ENCODE data around the gene SLC9A9.

The SLC9A9 gene

DNA sequence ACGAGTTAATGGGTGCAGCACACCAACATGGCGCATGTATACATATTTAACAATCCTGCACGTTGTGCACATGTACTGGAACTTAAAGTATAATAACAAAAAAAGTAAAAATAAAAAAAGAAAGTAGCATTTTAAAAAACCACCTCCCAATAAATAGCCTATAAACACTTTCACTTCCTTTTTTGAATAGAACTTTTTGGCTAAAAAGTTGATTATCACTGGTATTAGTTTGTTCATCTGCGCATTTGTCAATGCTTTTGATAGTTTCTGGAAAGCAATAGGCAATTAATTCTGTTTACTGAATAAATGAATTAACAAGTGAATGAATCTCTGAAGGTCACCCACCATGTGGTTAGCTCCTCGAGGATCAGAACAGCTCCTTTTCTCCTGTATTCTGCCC, 179.9 kb downstream of the SLC9A9 start:
- peak overlapping the region; percentile 96 for H3K27ac Mint-ChIP-seq
- peaks cover 35 to 64% of the 10 kb centered on the region in 2 donors for H3K4me1 Mint-ChIP-seq
- H3K27me3 Mint-ChIP-seq = no peaks in the 10 kb centered on the region
- H3K4me3 Mint-ChIP-seq = peak overlapping the region; percentile 76 to 81
- no peak for ATAC-seq (replicated peaks)
- no peaks in the 10 kb centered on the region for H3K9me3 Mint-ChIP-seq
- H3K36me3 Mint-ChIP-seq = peaks cover 3 to 15% of the 10 kb centered on the region in 2 donors
- no peak for DNase-seq

DNA sequence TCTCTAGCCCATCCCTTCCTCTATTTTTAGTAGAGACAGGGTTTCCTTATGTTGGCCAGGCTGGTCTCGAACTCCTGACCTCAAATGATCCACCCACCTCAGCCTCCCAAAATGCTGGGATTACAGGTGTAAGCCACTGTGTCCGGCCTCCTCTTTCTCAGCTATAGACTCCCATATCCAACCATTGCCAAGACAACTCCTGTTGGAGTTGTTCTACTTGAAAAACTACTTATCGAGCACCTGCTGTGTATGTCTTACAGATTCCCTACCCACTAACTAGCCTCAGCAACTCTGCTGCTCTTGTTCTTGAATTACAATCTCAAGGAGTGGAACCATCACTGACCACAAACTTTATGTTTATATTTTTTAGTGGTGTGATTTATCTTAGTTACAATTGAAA, 186.6 kb downstream of the SLC9A9 start:
- Mint-ChIP-seq H3K27ac (no peak overlapping the region), H3K4me3 (no peak overlapping the region), H3K9me3 (no peaks in the 10 kb centered on the region), H3K27me3 (no peaks in the 10 kb centered on the region), H3K36me3 (peaks cover 3 to 16% of the 10 kb centered on the region in 2 donors), H3K4me1 (peaks cover 10 to 11% of the 10 kb centered on the region in 2 donors)
- no peak for DNase-seq
- no peak for ATAC-seq (replicated peaks)

DNA sequence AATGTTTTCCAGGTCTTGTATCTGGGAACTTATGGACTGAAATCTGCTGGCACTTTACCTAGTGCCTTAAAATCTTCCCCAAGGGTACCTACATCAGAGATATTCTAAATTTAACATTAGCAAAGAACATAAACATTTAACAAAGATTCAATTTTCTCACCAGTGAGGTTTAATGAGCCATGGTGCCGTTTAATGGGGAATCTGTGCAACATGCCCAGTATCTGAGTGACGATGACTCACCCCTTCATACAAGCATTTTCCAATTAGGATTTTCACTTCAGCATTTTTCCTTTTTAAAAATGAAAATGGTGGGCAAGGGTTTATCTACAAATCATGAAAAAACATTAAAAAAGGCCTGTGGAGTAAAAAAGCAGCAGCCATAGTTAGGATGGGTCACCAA, 189.4 kb downstream of the SLC9A9 start:
- no peak for DNase-seq
- Mint-ChIP-seq H3K27me3 (no peaks in the 10 kb centered on the region), H3K27ac (no peak overlapping the region), H3K4me1 (peaks cover 0 to 5% of the 10 kb centered on the region in 2 donors), H3K36me3 (peaks cover 0 to 4% of the 10 kb centered on the region in 2 donors), H3K9me3 (no peaks in the 10 kb centered on the region), H3K4me3 (no peak overlapping the region)
- no peak for ATAC-seq (replicated peaks)

DNA sequence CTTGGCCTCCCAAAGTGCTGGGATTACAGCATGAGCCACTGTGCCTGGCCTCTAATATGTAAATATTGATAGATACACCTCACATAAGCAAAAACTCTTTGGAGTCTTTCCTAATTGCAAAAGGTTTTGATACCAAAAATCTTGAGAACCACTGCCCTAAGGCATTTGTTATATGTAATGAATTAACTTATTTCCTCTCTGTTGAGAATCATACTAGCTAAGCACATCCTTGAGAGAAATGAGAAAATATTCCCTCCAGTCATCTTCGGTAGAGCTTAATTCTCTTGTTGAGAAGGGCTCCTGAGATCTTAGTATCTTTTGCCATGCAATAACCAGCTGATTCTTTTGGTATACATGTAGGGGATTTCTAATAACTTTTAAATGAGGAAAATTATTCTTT, 190.2 kb downstream of the SLC9A9 start:
- DNase-seq (no peak), ATAC-seq (replicated peaks) (no peak)
- no peak overlapping the region for H3K4me3 Mint-ChIP-seq
- H3K9me3 Mint-ChIP-seq = no peaks in the 10 kb centered on the region
- no peaks in the 10 kb centered on the region for H3K36me3 Mint-ChIP-seq
- no peaks in the 10 kb centered on the region for H3K27me3 Mint-ChIP-seq
- no peak overlapping the region for H3K27ac Mint-ChIP-seq
- H3K4me1 Mint-ChIP-seq = peaks cover 0 to 5% of the 10 kb centered on the region in 2 donors

DNA sequence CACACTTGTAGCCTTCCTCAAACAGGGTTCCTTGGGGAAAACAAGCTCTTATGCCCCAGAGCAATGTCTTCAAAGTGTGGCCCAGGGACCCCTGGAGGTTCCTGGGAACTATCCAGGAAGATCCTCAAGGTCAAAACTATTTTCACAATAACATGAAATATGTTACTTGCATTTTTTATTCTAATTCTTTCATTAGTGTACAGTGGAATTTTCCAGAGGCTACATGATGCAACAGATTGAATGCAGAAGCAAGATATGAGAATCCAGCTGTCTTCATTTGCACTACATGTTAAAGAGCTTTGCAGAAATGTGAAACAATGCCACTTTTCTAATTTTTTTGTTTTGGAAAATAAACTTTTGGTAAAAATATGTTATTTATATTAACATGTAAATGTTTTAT, 190.9 kb downstream of the SLC9A9 start:
- no peaks in the 10 kb centered on the region for H3K9me3 Mint-ChIP-seq
- H3K27ac Mint-ChIP-seq = no peak overlapping the region
- H3K4me3 Mint-ChIP-seq = no peak overlapping the region
- H3K36me3 Mint-ChIP-seq = no peaks in the 10 kb centered on the region
- no peaks in the 10 kb centered on the region for H3K27me3 Mint-ChIP-seq
- H3K4me1 Mint-ChIP-seq = peaks cover 0 to 5% of the 10 kb centered on the region in 2 donors
- DNase-seq = no peak
- ATAC-seq (replicated peaks) = no peak

DNA sequence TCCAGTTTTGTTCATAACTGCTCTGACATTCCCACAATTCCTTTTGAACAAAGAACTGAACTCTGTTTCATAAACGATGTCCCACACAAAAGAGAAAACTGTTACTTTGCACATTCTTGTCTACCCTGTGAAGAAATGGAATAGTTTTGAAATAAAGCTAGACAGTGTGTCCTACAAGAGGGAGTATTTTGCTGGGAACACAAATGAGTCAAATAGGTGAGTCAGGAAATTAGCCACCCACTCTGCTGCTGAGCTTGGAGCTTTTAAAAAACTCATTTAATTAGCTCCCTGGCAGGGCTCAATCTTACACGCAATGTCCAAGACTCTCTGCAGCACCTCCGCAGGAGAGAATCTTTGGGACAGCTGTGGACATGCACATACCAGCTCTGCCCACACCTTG, 193.4 kb downstream of the SLC9A9 start:
- H3K27me3 Mint-ChIP-seq = no peaks in the 10 kb centered on the region
- H3K9me3 Mint-ChIP-seq = peaks cover 0 to under 1% of the 10 kb centered on the region in 2 donors
- H3K27ac Mint-ChIP-seq = no peak overlapping the region
- ATAC-seq (replicated peaks) = no peak
- peaks cover 3 to 4% of the 10 kb centered on the region in 2 donors for H3K36me3 Mint-ChIP-seq
- no peak for DNase-seq
- H3K4me3 Mint-ChIP-seq = no peak overlapping the region
- H3K4me1 Mint-ChIP-seq = peaks cover 2 to 5% of the 10 kb centered on the region in 2 donors

DNA sequence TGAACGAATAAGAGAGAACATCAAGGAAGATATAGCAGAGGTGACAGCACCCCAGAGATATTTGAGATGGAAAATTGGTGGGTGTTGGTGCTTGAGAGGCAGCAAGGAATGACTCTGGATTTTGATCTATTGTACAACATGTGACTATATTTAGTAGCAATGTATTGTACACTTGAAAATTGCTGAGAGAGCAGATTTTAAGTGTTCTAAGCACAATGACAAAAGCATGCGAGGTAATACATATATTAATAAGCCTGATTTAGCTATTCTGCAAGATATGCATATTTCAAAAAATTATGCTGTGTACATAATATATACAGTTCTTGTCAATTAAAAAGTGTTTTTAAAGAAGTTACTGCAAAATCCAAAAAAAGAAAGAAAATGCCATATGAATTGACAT, 194.3 kb downstream of the SLC9A9 start:
- no peak overlapping the region for H3K27ac Mint-ChIP-seq
- peaks cover 6 to 7% of the 10 kb centered on the region in 2 donors for H3K36me3 Mint-ChIP-seq
- ATAC-seq (replicated peaks) = no peak
- peaks cover 2 to 9% of the 10 kb centered on the region in 2 donors for H3K4me1 Mint-ChIP-seq
- DNase-seq = no peak
- H3K9me3 Mint-ChIP-seq = peaks cover 0 to 1% of the 10 kb centered on the region in 2 donors
- no peaks in the 10 kb centered on the region for H3K27me3 Mint-ChIP-seq
- H3K4me3 Mint-ChIP-seq = no peak overlapping the region

DNA sequence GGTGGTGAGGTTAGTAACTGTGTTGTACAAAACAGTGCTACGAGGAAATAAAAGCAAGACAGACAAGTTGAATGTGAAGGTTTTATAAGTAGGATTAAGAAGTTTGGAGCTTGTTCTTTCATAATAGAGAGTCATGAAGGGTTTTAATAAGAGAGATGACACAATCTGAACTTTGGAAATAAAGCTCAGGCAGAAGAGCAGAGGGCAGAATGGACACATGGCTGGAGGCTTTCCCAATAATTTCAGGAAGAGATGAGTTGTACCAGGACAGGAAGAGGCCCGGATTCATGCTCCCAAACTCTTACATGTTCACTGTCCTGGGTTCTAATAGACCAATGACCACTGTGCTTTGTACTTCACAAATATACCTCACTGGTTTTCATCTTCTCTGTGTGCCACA, 194.8 kb downstream of the SLC9A9 start:
- peaks cover 2 to 9% of the 10 kb centered on the region in 2 donors for H3K4me1 Mint-ChIP-seq
- H3K4me3 Mint-ChIP-seq = no peak overlapping the region
- no peak overlapping the region for H3K27ac Mint-ChIP-seq
- ATAC-seq (replicated peaks) = no peak
- H3K27me3 Mint-ChIP-seq = no peaks in the 10 kb centered on the region
- peaks cover 0 to 1% of the 10 kb centered on the region in 2 donors for H3K9me3 Mint-ChIP-seq
- H3K36me3 Mint-ChIP-seq = peaks cover 6 to 7% of the 10 kb centered on the region in 2 donors
- DNase-seq = no peak

DNA sequence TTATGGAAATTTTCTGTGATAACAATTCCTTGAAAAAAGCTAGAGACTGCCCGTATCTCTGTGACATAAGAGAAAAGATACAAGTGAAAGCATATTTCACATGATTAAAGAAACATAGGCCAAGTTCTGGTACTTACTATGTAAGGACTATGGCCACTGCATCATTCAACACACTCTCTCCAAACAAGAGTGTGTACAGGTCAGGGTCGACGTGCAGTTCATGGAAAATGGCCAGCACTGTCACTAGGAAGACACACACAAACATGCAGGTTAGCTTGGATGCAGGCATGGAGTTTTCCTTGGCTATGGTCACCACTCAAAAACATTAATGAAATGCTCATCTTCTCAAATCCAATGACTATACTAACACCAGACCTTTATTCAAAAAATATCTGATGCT, 196.2 kb downstream of the SLC9A9 start:
- Mint-ChIP-seq H3K9me3 (peaks cover 0 to 1% of the 10 kb centered on the region in 2 donors), H3K36me3 (peaks cover 6 to 7% of the 10 kb centered on the region in 2 donors), H3K4me1 (peaks cover 2 to 9% of the 10 kb centered on the region in 2 donors), H3K27me3 (no peaks in the 10 kb centered on the region), H3K27ac (no peak overlapping the region), H3K4me3 (no peak overlapping the region)
- DNase-seq = no peak
- no peak for ATAC-seq (replicated peaks)

DNA sequence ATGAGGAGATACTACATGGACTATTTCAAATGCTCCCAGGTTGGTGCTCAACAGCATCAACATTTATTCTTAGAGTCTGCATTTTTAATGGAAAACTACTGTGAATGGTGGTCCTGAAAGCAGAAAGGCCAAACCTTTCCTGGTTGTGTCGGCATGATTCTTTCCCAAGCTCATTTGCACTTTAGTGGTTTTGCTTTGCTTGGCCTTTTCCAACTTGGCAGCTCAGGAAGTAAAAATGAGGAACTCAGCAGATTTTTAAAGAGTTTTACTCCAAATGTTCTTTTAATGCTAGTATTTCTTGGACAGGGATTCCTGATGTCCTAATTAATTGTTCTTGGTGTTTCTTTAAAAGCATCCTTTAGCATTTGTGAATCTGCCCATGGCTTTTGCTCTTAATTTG, 197.4 kb downstream of the SLC9A9 start:
- ATAC-seq (replicated peaks) (no peak), DNase-seq (no peak)
- H3K36me3 Mint-ChIP-seq = peaks cover 6 to 7% of the 10 kb centered on the region in 2 donors
- H3K4me3 Mint-ChIP-seq = no peak overlapping the region
- H3K27me3 Mint-ChIP-seq = no peaks in the 10 kb centered on the region
- H3K4me1 Mint-ChIP-seq = peaks cover 2 to 9% of the 10 kb centered on the region in 2 donors
- no peak overlapping the region for H3K27ac Mint-ChIP-seq
- peaks cover 0 to 1% of the 10 kb centered on the region in 2 donors for H3K9me3 Mint-ChIP-seq

DNA sequence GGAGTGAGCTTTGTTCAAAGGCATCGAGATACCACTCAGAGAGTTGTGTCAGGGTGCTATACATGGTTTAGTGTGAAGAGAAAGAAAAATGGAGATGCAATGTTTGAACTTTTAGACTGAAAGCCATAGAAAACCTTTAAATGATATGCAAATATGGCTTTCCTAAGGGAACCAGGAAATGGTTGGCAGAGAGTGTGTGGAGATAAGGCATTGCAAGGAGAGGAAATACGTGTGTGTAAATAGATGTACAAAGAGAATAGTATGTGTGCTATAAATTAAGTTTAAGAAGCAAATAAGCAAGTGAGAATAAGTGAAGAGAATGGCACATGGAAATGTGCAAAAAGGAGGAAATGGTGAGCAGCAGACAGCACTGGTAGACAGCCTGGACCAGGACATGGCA, 198.1 kb downstream of the SLC9A9 start:
- Mint-ChIP-seq H3K36me3 (peaks cover 6 to 7% of the 10 kb centered on the region in 2 donors), H3K27me3 (no peaks in the 10 kb centered on the region), H3K9me3 (peaks cover 0 to 1% of the 10 kb centered on the region in 2 donors), H3K4me1 (peaks cover 2 to 9% of the 10 kb centered on the region in 2 donors), H3K27ac (no peak overlapping the region), H3K4me3 (no peak overlapping the region)
- ATAC-seq (replicated peaks) = no peak
- no peak for DNase-seq

DNA sequence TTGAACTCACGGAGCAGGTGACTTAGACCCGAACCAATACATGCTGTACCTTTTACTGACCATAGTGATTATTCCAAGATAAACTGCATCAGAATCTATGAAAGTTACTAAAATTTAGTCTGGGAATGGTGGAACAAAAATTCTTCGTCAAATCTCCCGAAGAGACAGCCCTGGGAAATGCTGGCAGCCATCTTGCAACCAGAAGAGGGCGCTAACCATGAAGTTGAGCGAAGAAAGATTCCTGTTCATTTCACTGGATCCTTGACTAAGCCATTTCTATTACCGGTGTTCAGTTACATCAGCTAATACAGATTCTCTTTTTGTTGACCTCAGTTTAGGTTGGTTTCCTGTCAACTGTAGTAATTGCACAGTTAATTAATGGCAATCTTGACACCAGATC, 199.6 kb downstream of the SLC9A9 start:
- Mint-ChIP-seq H3K27ac (no peak overlapping the region), H3K4me1 (peaks cover 6 to 21% of the 10 kb centered on the region in 2 donors), H3K36me3 (peaks cover 6 to 7% of the 10 kb centered on the region in 2 donors), H3K4me3 (no peak overlapping the region), H3K27me3 (no peaks in the 10 kb centered on the region), H3K9me3 (peaks cover 0 to 1% of the 10 kb centered on the region in 2 donors)
- DNase-seq (no peak), ATAC-seq (replicated peaks) (no peak)

DNA sequence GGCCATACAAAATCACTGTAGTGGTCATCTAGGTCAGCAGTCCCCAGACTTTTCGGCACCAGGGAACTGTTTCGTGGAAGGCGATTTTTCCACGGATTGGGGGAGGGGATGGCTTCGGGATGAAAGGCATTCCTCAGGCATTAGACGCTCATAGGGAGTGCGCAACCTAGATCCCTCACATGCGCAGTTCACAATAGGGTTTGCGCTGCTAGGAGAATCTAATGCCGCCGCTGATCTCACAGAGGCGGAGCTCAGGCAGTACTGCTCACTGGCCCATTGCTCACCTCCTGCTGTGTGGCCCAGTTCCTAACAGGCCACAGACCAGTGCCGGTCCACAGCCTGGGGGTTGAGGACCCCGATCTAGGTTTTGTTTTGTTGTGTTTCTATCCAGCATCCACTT, 200.1 kb downstream of the SLC9A9 start:
- Mint-ChIP-seq H3K27ac (no peak overlapping the region), H3K9me3 (peaks cover 0 to 1% of the 10 kb centered on the region in 2 donors), H3K4me3 (no peak overlapping the region), H3K4me1 (peaks cover 6 to 23% of the 10 kb centered on the region in 2 donors), H3K36me3 (peaks cover 6 to 7% of the 10 kb centered on the region in 2 donors), H3K27me3 (no peaks in the 10 kb centered on the region)
- no peak for DNase-seq
- no peak for ATAC-seq (replicated peaks)

DNA sequence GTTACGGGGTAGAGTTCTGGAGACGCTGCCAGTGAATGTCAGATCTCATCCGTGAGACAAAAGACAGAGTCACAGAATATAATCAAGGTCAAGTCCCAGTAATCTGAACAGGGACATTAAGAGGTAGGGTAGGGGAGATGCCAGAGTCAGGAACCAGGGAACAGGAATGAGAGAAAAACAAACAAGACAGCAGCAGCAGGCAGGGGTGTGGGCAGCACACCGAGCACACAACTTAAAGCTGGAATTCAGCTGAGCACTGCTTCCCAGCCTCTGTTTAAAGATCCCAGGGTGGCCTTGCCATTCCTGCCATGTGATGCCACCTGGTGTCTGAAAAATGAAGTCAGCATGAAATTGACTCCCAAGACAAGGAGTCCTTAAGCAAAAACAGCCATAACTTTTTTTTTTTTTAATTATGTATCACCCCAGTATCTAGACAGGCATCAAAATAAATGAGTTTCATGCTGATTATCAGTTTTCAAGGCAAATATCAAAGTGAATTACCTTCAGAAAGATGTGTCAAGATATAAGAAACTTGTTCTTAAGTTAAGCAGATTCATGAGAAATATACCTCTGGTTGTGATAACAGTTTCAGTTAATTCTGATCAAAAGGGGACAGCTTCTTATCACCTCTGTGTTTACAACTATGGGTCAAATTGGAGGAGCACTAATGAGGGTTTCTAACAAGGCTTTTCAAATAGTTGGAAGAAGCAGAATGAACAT, 203.7 kb downstream of the SLC9A9 start:
- no peaks in the 10 kb centered on the region for H3K27me3 Mint-ChIP-seq
- no peak overlapping the region for H3K4me3 Mint-ChIP-seq
- peaks cover 2 to 4% of the 10 kb centered on the region in 2 donors for H3K9me3 Mint-ChIP-seq
- H3K27ac Mint-ChIP-seq = no peak overlapping the region
- H3K4me1 Mint-ChIP-seq = peaks cover 4 to 14% of the 10 kb centered on the region in 2 donors
- H3K36me3 Mint-ChIP-seq = peaks cover 2 to 4% of the 10 kb centered on the region in 2 donors
- DNase-seq (peak; percentile 39), ATAC-seq (replicated peaks) (peak; percentile 63 to 69)

DNA sequence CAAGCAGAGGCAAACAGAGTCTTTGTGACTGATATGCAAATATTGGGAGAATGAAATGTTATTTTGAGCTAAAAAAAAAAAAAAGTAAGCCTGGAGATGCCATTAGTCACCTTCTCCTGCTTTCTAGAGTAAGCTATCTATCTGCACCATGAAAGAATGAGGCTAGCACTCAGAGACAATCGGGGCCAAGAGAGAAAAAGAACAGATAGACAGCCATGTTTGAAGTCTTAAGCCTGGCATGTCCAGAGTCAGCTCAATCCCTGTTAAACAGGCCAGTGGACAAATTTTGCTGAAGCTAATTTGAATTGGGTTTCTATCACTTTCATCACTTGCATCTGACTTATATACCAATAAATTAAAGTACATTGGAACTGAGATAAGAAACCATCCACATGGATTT, 204.4 kb downstream of the SLC9A9 start:
- Mint-ChIP-seq H3K27ac (no peak overlapping the region), H3K36me3 (peaks cover 2 to 8% of the 10 kb centered on the region in 2 donors), H3K27me3 (no peaks in the 10 kb centered on the region), H3K4me1 (peaks cover 4 to 14% of the 10 kb centered on the region in 2 donors), H3K9me3 (peaks cover 3 to 4% of the 10 kb centered on the region in 2 donors), H3K4me3 (no peak overlapping the region)
- no peak for DNase-seq
- no peak for ATAC-seq (replicated peaks)

All from stimulated activated naive B cell treated with anti-CD40 and anti-IgM and Interleukin-4, amounts not matched to agents 10 μg/mL and 1 μg/mL and 100 μg/mL, for 72 hours (primary cell).